Neural progenitor cell (in vitro differentiated cells): Measurements from ENCODE around the gene SAP30.

ENCODE experiments used
- EZH2 ChIP-seq: fragments of 200-600 bp; sonication (generic); IDR thresholded peaks from 2 replicates; pipeline ENCODE4 v1.6.1; 2017; ENCODE audit warnings: antibody characterized with exemption, mild to moderate bottlenecking, moderate library complexity
- EZH2phosphoT487 ChIP-seq: fragments of 200-600 bp; sonication (generic); IDR thresholded peaks from 2 replicates; pipeline ENCODE4 v1.6.1; 2017; ENCODE audit warnings: antibody characterized with exemption
- TF ChIP-seq, protein P1 (sequence below): fragments of 200-600 bp; sonication (generic); IDR thresholded peaks from 2 replicates; pipeline ENCODE4 v1.5.1; 2017; ENCODE audit warnings: antibody characterized with exemption, mild to moderate bottlenecking

DNA sequence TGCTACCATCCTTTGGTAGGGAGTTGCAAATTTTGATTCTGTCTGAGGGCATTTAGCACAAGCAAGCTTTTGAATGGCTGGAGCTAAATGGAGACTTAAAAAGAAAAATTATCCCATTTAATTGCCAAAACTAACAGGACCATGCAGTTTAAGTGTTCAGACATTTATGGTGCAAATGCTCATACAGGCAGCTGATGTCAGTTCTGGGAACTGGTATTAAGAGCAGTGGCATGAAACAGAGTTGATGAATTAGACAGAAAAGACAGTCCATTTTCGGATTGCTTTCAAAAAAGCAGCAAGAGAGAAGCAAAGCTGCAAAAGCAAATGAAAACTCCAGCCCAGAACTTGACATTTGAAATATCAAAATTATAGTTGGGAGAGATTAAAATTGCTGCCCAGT is 26.9 kb downstream of the SAP30 start:
- no peak for TF ChIP-seq EZH2phosphoT487
- TF ChIP-seq EZH2, result no peak
- TF ChIP-seq, protein P1, sequence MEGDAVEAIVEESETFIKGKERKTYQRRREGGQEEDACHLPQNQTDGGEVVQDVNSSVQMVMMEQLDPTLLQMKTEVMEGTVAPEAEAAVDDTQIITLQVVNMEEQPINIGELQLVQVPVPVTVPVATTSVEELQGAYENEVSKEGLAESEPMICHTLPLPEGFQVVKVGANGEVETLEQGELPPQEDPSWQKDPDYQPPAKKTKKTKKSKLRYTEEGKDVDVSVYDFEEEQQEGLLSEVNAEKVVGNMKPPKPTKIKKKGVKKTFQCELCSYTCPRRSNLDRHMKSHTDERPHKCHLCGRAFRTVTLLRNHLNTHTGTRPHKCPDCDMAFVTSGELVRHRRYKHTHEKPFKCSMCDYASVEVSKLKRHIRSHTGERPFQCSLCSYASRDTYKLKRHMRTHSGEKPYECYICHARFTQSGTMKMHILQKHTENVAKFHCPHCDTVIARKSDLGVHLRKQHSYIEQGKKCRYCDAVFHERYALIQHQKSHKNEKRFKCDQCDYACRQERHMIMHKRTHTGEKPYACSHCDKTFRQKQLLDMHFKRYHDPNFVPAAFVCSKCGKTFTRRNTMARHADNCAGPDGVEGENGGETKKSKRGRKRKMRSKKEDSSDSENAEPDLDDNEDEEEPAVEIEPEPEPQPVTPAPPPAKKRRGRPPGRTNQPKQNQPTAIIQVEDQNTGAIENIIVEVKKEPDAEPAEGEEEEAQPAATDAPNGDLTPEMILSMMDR, result no peak
